NCI-H1930 (cell line): Measurements from ENCODE around the gene SLCO2A1.
A peak's percentile ranks its signal among the peaks of the same experiment; 100 is the strongest.

ENCODE experiments used
- DNase-seq, 2 experiments: peaks; one replicate each; lab custom pipeline; 2025; lab: John Stamatoyannopoulos, UW

Gene SLCO2A1

GRCh38 chr3:133933097-133934024 lies 96.4 kb downstream of the SLCO2A1 start:
- DNase-seq, result no peak

GRCh38 chr3:133932009-133932408 lies 97.7 kb downstream of the SLCO2A1 start:
- DNase-seq, result no peak

GRCh38 chr3:133931084-133931483 lies 98.6 kb downstream of the SLCO2A1 start:
- no peak for DNase-seq

GRCh38 chr3:133930341-133930933 lies 99.3 kb downstream of the SLCO2A1 start:
- peak in 1 of 2 experiments; percentile 5 for DNase-seq

- no peak for DNase-seq
Measured at GRCh38 chr3:133928903-133929607, 100.7 kb downstream of the SLCO2A1 start.

GRCh38 chr3:133928136-133928893 lies 101.4 kb downstream of the SLCO2A1 start:
- no peak for DNase-seq

- peak in 1 of 2 experiments; percentile 59 for DNase-seq
Measured at GRCh38 chr3:133927540-133928066, 102.1 kb downstream of the SLCO2A1 start.

- no peak for DNase-seq
Measured at GRCh38 chr3:133926736-133927539, 102.8 kb downstream of the SLCO2A1 start.

GRCh38 chr3:133925960-133926735 lies 103.6 kb downstream of the SLCO2A1 start:
- DNase-seq, result no peak

- DNase-seq, result no peak
Measured at GRCh38 chr3:133924041-133924440, 105.7 kb downstream of the SLCO2A1 start.

GRCh38 chr3:133921592-133921991 lies 108.1 kb downstream of the SLCO2A1 start:
- no peak for DNase-seq

GRCh38 chr3:133917144-133917543 lies 112.6 kb downstream of the SLCO2A1 start:
- no peak for DNase-seq

- no peak for DNase-seq
Measured at GRCh38 chr3:133915685-133916658, 113.8 kb downstream of the SLCO2A1 start.

GRCh38 chr3:133914839-133915600 lies 114.7 kb downstream of the SLCO2A1 start:
- no peak for DNase-seq

GRCh38 chr3:133910422-133910821 lies 119.3 kb downstream of the SLCO2A1 start:
- DNase-seq, result no peak

GRCh38 chr3:133905376-133905775 lies 124.3 kb downstream of the SLCO2A1 start:
- no peak for DNase-seq

- DNase-seq, result no peak
Measured at GRCh38 chr3:133901847-133902246, 127.9 kb downstream of the SLCO2A1 start.

GRCh38 chr3:133901083-133901482 lies 128.6 kb downstream of the SLCO2A1 start:
- no peak for DNase-seq
